Measurements from ENCODE around the gene ODC1. TPM values are rescaled to one million over a fixed set of nuclear protein-coding genes. Genes with fewer than 3 reads are reported as not detected.

ODC1 gene
- total RNA-seq, 3 donors from 2014 or later, result 581 to 619 (median 602) TPM

GRCh38 chr2:10413991-10414451, 34.1 kb downstream of the ODC1 start:
- H3K4me1 Mint-ChIP-seq (ENCODE audit: low read depth), result peaks cover 10% of the 10 kb centered on the region
- no peak for ATAC-seq
- no peaks in the 10 kb centered on the region for H3K9me3 Mint-ChIP-seq
- H3K36me3 Mint-ChIP-seq (ENCODE audit: insufficient read depth), result peaks cover 12% of the 10 kb centered on the region
- H3K27me3 Mint-ChIP-seq (ENCODE audit: low read depth), result no peaks in the 10 kb centered on the region
- no peak for DNase-seq
- H3K4me3 Mint-ChIP-seq, result no peak overlapping the region

DNA sequence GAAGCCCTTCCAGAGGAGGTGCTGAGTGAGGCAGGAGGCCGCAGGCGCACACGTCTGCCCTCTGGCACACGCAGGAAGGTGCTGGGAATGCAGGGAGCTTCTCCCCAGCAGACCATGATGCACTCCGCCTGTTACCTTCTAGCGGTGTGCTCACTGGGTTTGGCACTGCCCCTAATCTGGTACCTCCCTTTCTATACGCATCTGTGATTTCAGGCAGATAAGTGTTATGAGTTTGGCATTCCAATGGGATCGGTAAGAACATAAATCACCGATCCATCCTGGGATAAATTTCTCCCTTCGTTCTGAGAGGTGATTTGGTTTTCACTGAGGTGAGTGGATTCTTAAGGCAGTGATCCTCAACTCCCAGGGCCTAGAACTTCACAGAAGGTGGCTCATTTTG, 34.6 kb downstream of the ODC1 start:
- H3K4me1 Mint-ChIP-seq (ENCODE audit: low read depth), result peaks cover 15% of the 10 kb centered on the region
- no peaks in the 10 kb centered on the region for H3K27me3 Mint-ChIP-seq (ENCODE audit: low read depth)
- H3K9me3 Mint-ChIP-seq, result no peaks in the 10 kb centered on the region
- peaks cover 12% of the 10 kb centered on the region for H3K36me3 Mint-ChIP-seq (ENCODE audit: insufficient read depth)
- H3K4me3 Mint-ChIP-seq, result no peak overlapping the region
- DNase-seq (no peak), ATAC-seq (no peak)

DNA sequence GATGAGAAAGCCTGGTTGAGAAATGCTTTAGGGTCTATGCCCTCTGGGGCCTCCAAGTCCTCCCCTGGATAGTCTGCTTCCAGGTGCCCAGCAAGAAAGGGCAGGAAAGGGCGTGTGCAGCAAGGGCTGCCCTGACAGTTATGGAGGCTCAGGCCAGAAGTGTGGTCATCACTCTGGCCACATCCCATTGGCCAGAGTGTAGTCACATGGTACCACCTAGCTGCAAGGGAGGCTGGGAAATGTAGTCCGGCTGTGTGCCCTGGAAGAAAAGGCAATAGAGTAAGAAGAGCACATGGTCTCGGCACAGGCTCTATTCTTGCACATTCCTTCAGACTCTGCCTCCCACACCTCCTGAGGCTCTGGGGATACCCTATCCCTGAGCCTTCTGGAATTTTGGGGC, 35.7 kb downstream of the ODC1 start:
- H3K36me3 Mint-ChIP-seq (ENCODE audit: insufficient read depth), result peaks cover 12% of the 10 kb centered on the region
- DNase-seq, result no peak
- H3K9me3 Mint-ChIP-seq, result no peaks in the 10 kb centered on the region
- peaks cover 26% of the 10 kb centered on the region for H3K4me1 Mint-ChIP-seq (ENCODE audit: low read depth)
- ATAC-seq, result peak in 1 of 2 donors; percentile 35
- no peaks in the 10 kb centered on the region for H3K27me3 Mint-ChIP-seq (ENCODE audit: low read depth)
- H3K4me3 Mint-ChIP-seq, result no peak overlapping the region

DNA sequence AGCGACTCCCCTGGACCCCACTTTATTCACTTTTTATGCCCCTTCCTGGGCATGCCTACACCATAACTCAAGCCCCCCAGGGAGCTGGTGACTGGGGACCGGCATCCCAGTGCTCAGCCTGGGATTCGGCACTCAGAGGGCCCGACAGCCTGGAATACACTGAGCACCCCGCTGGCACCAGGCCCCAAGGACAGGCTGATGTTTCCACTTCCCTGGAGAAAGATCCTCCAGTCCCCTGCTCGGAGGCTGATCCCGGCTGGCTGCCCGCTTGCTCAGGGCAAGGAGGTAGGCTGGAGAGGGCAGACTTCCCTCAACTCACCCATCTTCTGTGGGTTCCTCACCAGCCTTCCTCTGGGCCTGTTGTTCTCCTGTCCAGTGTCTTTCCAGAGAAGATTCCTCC, 36.6 kb downstream of the ODC1 start:
- H3K4me1 Mint-ChIP-seq (ENCODE audit: low read depth), result peaks cover 34% of the 10 kb centered on the region
- H3K36me3 Mint-ChIP-seq (ENCODE audit: insufficient read depth), result peaks cover 12% of the 10 kb centered on the region
- no peak overlapping the region for H3K4me3 Mint-ChIP-seq
- DNase-seq, result no peak
- H3K27me3 Mint-ChIP-seq (ENCODE audit: low read depth), result no peaks in the 10 kb centered on the region
- ATAC-seq, result no peak
- H3K9me3 Mint-ChIP-seq, result no peaks in the 10 kb centered on the region

- no peaks in the 10 kb centered on the region for H3K27me3 Mint-ChIP-seq (ENCODE audit: low read depth)
- ATAC-seq, result no peak
- no peak overlapping the region for H3K4me3 Mint-ChIP-seq
These were observed 37.2 kb downstream of the ODC1 start for GRCh38 chr2:10410823-10411437.

DNA sequence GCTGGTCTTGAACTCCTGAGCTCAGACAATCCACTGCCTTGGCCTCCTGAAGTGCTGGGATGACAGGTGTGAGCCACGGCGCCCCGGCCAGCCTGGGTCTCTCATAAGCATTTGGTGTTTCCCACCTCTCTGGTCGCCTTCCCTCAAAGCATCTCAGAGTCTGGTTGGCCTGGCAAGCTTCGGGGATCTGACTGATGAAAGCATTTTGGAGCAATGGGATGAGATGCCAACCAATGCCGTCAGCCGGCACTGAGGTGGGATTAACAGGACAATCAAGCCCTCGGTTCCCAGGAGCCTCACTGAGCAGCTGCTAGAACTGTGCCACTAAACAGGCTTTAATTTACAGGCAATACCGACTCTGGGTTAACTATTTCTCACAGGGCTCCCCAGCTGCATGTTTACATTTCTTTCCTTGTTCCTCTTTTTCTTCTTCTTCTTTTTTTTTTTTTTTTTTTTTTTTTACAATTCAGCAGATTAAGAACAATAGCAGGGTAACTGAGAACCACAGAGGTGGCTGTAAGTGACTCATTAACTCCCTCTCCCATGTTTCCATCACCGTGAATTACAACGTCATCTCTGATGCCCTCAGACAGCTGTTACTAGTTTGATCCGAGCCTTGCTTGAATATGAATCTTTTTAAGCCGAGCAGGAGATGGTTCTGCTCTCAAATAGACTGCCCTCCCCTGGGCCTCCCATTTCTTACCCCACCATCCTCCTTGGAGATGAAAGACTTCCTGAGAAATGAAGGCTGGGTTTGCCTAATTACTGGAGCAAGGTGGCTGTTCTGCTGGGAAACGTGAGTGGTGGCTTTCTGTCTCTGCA, 37.9 kb downstream of the ODC1 start:
- Mint-ChIP-seq H3K4me3 (no peak overlapping the region), H3K9me3 (no peaks in the 10 kb centered on the region), H3K4me1 (ENCODE audit: low read depth) (peaks cover 40% of the 10 kb centered on the region), H3K27me3 (ENCODE audit: low read depth) (no peaks in the 10 kb centered on the region), H3K36me3 (ENCODE audit: insufficient read depth) (peaks cover 12% of the 10 kb centered on the region)
- no peak for DNase-seq
- ATAC-seq, result no peak

More at GRCh38 chr2:10410823-10411437, 37.2 kb downstream of the ODC1 start:
- Mint-ChIP-seq H3K4me1 (ENCODE audit: low read depth) (peaks cover 39% of the 10 kb centered on the region), H3K36me3 (ENCODE audit: insufficient read depth) (peaks cover 12% of the 10 kb centered on the region), H3K9me3 (no peaks in the 10 kb centered on the region)
- no peak for DNase-seq

- peak; percentile 69 to 77 for ATAC-seq
- H3K4me3 Mint-ChIP-seq, result peak overlapping the region; percentile 80
- no peaks in the 10 kb centered on the region for H3K9me3 Mint-ChIP-seq
- peak; percentile 80 for DNase-seq
- H3K27me3 Mint-ChIP-seq (ENCODE audit: low read depth), result no peaks in the 10 kb centered on the region
- peaks cover 13% of the 10 kb centered on the region for H3K36me3 Mint-ChIP-seq (ENCODE audit: insufficient read depth)
- peaks cover 44% of the 10 kb centered on the region for H3K4me1 Mint-ChIP-seq (ENCODE audit: low read depth)
These were observed 39.2 kb downstream of the ODC1 start for GRCh38 chr2:10408649-10409579.

- DNase-seq (peak; percentile 53), ATAC-seq (peak; percentile 88 to 91)
- peak overlapping the region; percentile 80 for H3K4me3 Mint-ChIP-seq
- peaks cover 16% of the 10 kb centered on the region for H3K36me3 Mint-ChIP-seq (ENCODE audit: insufficient read depth)
- H3K4me1 Mint-ChIP-seq (ENCODE audit: low read depth), result peaks cover 46% of the 10 kb centered on the region
- H3K27me3 Mint-ChIP-seq (ENCODE audit: low read depth), result no peaks in the 10 kb centered on the region
- no peaks in the 10 kb centered on the region for H3K9me3 Mint-ChIP-seq
These were observed 40.1 kb downstream of the ODC1 start for GRCh38 chr2:10407841-10408648.

DNA sequence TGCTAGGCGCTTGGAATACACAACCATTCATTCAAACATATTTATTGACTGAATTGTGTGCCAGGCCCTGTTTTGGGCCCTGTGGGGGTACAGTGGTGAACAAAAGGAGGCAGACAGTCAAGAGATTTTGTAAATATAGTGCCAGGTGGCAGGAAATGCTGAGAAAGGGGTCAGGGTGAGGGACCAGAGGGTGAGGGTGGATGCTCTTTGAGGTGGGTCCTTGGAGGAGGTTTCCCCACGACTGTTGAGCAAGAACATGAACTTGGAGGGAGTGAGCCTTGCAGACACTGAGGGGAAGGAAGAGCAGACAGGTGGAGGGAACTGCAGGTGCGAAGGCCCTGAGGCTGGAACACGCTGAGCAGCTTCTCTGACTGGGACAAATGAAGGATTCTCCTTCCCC, 40.7 kb downstream of the ODC1 start:
- H3K4me3 Mint-ChIP-seq, result peak overlapping the region; percentile 80
- no peaks in the 10 kb centered on the region for H3K27me3 Mint-ChIP-seq (ENCODE audit: low read depth)
- ATAC-seq (no peak), DNase-seq (no peak)
- H3K4me1 Mint-ChIP-seq (ENCODE audit: low read depth), result peaks cover 49% of the 10 kb centered on the region
- peaks cover 12% of the 10 kb centered on the region for H3K36me3 Mint-ChIP-seq (ENCODE audit: insufficient read depth)
- H3K9me3 Mint-ChIP-seq, result no peaks in the 10 kb centered on the region

DNA sequence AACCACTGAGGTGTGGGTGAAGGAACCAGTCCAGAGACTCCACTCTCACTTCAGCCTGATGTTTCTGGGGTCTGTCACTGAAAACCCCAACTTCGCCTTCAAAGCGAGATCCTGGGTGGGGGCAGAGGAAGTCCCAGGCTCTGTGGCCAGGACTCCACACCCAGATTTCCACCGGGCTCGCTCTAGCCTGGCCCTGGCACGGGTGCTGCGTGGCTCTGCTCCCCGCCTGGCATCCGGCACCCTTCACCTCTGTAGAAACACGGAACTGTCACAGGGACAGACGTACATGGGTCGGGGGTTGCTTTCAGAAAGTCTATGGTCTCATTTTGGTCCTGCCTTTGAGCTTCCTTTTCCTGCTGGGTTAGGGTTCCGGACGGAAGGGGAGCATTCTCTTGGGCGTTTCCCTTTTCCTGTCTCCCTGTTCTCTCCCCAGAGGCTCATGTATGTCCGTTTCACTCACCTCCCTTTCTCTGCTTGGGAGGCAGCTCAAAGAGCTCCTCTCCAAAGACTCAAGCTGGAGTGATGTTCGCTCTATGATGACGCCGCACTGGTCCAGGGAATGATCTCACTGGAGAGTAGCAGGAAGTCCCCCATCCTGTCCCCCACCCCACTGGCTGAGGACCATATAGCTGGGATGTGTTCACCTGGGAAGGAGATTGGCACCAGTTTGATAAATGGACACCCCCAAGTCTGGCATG, 41.5 kb downstream of the ODC1 start:
- Mint-ChIP-seq H3K36me3 (ENCODE audit: insufficient read depth) (peaks cover 4% of the 10 kb centered on the region), H3K9me3 (no peaks in the 10 kb centered on the region), H3K4me3 (no peak overlapping the region), H3K27me3 (ENCODE audit: low read depth) (no peaks in the 10 kb centered on the region), H3K4me1 (ENCODE audit: low read depth) (peaks cover 57% of the 10 kb centered on the region)
- DNase-seq (no peak), ATAC-seq (no peak)

GRCh38 chr2:10406016-10406415, 42.1 kb downstream of the ODC1 start:
- H3K27me3 Mint-ChIP-seq (ENCODE audit: low read depth), result no peaks in the 10 kb centered on the region
- no peak overlapping the region for H3K4me3 Mint-ChIP-seq
- H3K9me3 Mint-ChIP-seq, result no peaks in the 10 kb centered on the region
- peaks cover 4% of the 10 kb centered on the region for H3K36me3 Mint-ChIP-seq (ENCODE audit: insufficient read depth)
- H3K4me1 Mint-ChIP-seq (ENCODE audit: low read depth), result peaks cover 63% of the 10 kb centered on the region
- DNase-seq (no peak), ATAC-seq (no peak)

DNA sequence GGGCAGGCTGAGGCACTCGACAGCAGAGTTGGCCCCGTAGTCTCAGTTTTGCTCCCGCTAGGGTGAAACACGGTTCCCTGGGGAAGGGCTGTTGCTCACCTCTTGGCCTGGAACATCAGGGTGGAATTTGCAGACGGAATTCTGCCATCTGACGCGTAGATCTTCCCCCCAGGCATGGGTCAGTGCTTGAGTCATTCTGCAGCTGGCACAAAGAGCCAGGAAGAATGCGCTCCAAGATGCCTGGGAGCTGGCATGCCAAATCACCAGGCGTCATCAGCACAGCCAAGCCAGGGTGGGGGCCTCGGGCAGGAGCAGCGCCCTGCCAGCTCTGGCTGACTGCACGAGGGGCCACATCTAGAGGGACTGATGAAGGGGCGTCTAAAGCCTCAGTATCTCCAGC, 42.7 kb downstream of the ODC1 start:
- ATAC-seq, result no peak
- H3K9me3 Mint-ChIP-seq, result no peaks in the 10 kb centered on the region
- H3K27me3 Mint-ChIP-seq (ENCODE audit: low read depth), result no peaks in the 10 kb centered on the region
- H3K4me3 Mint-ChIP-seq, result no peak overlapping the region
- peaks cover 67% of the 10 kb centered on the region for H3K4me1 Mint-ChIP-seq (ENCODE audit: low read depth)
- peaks cover 4% of the 10 kb centered on the region for H3K36me3 Mint-ChIP-seq (ENCODE audit: insufficient read depth)
- no peak for DNase-seq
